HG03095 (cell line): Measurements from ENCODE around the gene PSMB9.
"Not testable (repeated sequence)": the region's sequence is repeated elsewhere in the genome, so short reads cannot be mapped to it uniquely, and the experiment has no call there.

Experiments
- ATAC-seq: cut with Tn5 transposase; IDR thresholded peaks from one replicate; pipeline ENCODE4 v1.9.1; 2021; ENCODE audit warnings: moderate library complexity; ENCODE audit not compliant: unreplicated experiment

The PSMB9 gene

GRCh38 chr6:32858194-32858593, 4.2 kb downstream of the PSMB9 start:
- ATAC-seq, result no peak

- ATAC-seq, result no peak
These were observed 6.7 kb downstream of the PSMB9 start for GRCh38 chr6:32860674-32861073.

- no peak for ATAC-seq
These were observed 8.7 kb downstream of the PSMB9 start for GRCh38 chr6:32862725-32863124.

DNA sequence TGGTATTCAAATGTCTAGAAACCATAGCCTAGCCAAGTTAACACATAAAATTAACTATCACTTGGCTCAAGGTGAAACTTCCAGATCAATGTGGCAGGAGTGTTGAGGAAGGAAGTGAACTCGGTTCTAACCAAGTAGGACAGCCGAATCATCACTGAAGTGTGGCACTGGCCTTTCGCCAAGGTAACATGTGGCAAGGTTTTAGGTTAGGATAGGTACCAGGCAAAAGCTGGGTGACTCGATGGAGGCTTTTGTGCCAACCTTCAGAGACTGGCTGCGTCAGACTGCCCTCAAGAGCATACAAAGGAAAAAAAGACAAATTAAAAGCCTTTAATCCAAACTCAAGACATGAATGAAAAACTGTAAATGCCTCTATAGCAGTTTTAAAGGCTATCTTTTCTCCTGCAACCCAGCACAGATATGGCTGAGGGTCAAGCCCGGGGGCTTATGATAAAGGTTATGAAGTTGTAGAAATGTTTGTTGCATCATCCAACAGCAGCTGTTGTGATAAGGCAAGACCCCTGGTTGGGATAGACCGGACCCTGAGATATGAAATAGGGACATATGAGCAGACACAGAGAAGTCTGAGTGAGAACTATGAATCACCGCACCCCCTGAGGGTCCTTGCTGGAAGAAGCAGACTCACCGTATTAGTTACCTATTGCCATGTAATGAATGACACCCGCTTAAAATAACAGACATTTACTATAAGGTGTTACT, 11.9 kb downstream of the PSMB9 start:
- no peak for ATAC-seq

- ATAC-seq, result no peak
These were observed 13.1 kb downstream of the PSMB9 start for GRCh38 chr6:32867022-32867477.

DNA sequence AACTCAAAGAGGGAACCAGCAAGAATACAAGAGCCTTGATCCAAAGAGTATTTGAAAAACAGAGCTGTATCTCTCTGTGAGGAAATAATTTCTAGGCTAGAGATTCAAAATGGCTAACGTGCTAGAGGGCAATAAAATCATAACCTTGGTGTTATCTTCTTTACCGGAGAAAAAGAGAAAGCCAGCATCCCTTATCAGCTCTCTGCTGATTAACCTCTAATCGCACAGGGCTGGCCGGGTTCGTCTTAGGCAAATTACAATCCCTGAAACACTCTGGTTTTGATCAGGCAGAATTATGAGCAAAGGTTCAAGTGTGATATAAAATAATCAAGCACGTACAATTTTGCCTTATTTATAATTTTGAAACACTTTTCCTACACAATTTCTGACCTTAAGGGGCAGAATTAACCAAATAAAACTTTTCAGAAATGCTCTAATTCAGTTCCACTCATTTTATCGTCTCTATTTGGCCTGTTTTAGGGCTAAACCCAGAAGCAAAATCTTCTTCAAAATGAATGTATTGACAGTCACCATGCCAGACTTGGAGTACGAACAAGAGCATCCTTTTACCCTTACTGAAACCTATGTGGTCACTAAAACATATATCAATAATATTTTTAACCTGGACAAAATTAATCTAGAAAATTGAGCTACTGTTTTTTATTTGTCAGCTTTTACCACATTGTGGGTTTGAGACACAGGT, 13.7 kb downstream of the PSMB9 start:
- ATAC-seq, result no peak

DNA sequence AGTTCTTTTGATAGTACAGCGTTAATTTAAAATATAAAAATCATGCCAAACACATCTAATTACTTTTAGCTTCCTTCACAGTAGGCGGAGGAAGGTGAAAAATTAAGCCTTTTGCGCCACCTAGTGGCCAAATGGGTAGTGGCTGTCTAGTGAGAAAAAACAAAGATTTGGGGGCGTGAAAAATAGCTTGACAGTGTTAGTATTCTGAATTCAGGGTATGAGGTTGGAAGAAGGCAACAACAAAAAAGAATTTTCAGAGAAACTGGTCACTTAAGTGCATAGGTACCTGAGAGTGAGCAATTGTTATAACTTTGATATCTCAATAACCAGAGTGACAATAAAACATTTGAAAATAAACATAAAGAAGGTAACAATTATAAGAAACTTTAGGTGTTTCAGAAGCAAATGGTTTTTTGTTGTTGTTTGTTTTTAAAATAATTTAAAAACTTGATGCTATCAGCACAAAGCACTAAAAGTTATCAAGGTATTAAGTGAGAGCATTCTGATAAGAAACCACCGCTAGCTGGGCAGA, 14.3 kb downstream of the PSMB9 start:
- ATAC-seq, result no peak

- not testable (repeated sequence) for ATAC-seq
These were observed 20.0 kb downstream of the PSMB9 start for GRCh38 chr6:32873947-32874346.

DNA sequence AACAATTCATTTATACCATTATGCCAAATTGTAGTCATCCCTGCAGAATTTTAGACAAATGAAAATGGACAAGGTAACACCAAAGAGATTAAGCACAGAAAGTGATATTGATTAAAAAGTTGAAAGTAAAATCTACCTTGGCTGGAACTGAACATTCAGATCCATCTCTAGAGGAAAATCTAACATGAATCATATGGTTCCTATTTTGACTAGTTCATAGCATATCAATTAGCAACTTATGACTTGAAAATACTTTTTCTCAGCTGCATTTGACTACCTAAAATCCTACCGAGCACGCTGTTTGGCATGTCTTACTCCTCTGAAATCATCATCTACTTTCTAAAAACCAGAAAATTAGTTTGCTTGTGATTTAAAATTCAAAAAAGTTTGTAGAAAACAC, 22.6 kb downstream of the PSMB9 start:
- ATAC-seq, result no peak

GRCh38 chr6:32879691-32880090, 25.7 kb downstream of the PSMB9 start:
- ATAC-seq, result no peak

DNA sequence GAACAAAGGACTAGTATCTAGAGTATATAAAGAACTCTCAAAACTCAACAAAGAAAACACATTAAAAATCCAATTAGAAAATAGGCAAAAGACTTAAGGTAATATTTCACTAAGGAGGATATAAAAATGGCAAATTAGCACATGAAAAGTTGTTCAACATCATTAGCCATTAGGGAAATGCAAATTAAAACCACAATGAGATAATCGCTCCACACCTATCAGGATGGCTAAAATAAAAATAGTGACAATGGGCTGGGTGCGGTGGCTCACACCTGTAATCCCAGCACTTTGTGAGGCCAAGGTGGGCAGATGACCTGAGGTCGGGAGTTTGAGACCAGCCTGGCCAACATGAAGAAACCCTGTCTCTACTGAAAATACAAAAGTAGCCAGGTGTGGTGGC, 27.0 kb downstream of the PSMB9 start:
- not testable (repeated sequence) for ATAC-seq

DNA sequence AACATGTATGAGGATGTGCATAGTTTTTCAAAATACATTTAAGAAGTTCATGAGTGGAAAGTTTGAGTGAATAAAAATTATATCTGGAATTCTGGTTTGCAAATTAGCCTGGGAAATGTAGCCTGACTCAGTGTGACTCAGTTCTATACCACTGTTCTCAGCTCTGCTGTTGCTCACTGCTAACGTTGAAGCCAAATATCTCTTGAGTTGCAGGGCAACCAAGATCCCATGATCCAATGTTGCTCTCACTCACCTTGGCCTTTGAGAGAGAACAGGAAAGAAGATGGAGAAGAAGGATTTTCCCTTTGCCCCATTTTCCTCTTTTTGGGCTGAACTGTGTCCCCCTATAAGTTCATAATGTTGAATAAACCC, 28.9 kb downstream of the PSMB9 start:
- ATAC-seq, result no peak

DNA sequence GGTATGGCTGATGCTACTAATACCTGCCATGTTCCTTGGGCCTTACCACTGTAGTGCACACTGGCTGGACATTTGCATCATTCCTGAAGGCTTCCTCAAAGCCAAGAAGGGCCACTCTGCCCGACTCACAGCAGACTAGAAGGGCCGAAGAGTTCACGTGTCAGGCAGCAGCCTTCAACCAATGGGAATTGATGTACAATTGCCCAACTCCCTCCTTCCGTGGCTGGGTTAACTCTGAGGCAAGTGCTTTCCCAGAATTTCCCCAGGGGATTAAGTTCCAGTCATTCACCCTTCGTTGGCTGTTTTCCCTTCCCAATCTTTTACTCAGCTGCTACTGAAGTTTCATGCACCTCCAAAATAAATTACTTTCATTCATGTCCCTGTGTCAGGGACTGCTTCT, 29.8 kb downstream of the PSMB9 start:
- ATAC-seq, result no peak

DNA sequence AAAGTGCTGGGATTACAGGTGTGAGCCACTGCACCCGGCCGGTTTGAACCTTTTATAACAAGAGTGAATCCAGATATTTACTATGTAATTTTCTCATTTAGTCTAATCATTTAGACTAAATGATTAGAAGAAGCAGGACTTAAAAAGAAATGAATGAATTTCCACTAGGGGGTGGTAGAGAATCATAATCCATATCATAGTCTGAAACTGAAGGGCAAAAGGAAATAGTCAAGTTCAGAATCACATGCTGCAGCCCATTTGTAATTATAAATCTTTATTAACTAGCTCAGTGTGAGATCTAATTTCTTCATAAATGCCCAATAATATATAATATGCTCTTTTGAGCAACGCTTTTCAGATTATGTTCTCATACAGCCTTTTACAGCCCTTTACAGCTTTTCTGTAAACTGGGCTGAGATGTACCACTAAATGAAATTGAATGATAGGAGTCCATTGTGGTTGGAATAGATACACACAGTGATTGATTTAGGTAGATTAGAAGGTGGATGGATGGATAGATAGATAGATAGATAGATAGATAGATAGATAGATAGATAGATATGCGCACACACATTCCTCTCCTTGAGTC, 31.8 kb downstream of the PSMB9 start:
- ATAC-seq, result no peak

DNA sequence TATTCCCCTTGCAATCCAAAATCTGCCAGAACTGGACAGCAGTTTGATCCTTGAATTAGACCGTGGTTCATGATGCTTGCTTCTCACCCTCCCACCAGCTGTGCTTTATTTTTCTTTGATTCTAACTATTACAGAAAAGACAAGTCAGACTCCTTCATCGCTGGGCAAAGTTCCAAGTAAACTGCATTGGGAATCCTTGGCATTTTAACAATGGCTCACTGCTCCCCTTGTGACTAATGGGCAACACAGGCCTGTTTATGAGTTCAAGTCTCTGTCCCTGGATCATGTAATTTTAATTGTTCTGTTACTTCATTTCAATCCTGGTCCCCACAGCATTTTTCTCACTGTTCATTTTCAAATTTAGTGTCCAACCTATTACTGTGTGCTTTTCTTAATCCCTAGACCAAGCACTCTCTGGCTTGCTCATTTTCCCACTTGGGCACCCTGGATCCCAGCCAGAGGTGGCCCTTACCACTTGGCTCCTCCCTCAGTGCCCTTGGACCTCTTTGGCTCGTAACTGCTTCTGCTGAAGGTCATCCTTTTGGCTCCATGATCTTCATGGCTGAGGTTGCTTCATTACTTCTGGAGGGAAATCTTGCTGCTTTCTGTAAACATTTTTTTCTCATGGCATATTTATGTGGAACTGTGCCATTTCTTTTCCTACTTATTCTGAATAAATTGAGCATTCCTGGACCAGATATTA, 32.8 kb downstream of the PSMB9 start:
- ATAC-seq, result no peak

- no peak for ATAC-seq
These were observed 33.6 kb downstream of the PSMB9 start for GRCh38 chr6:32887616-32888015.

- ATAC-seq, result no peak
These were observed 34.6 kb downstream of the PSMB9 start for GRCh38 chr6:32888576-32888975.

DNA sequence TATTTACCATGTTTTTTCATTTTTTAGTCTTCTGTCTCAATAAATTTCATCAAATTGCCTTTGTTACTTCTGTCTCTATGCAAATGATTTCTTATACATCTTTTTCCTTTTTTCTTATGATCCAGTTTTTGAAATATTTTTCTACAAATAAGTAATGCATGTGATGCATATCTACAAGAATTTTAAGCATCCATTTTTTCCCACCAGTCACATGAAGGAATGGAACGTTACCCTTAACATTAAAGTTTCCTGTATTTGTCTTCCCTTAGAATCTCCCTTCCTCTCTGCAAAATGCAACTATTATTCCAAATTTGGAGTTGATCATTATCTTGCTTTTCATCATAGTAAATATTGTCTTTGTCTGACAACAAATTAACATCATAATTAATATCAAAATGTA, 35.5 kb downstream of the PSMB9 start:
- ATAC-seq, result no peak

DNA sequence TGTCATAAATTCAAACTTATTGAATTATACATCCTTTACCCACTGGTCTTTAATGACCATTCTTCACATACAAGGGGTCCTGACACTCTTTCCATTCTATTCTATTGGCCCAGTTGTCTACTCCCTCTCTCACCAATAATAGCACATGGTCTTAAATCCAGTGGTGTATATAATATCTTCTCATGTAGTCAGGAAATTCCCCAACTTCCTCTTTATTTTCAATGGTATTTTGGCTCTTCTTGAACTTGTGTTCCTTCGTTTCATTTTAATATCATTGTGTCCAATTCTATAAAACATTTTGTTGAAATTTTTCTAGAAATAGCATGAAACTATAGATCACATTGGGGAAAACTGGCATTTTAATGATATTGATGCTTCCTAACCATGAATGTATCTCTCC, 36.8 kb downstream of the PSMB9 start:
- ATAC-seq, result no peak

- ATAC-seq, result peak; percentile 92
These were observed 40.4 kb downstream of the PSMB9 start for GRCh38 chr6:32894085-32895005.
